SJCRH30 (cell line): Measurements from ENCODE around the gene CCN5. TPM values are rescaled to one million over a fixed set of nuclear protein-coding genes. Genes with fewer than 3 reads are reported as not detected.

Experiments
- DNase-seq, 2 experiments: peaks; one replicate each; pipeline ENCODE4 v3.0.0-alpha.2; 2015 to 2020
- H3K27ac ChIP-seq: fragments of 250-450 bp; sonication (Bioruptor Pico); 2 replicates; pipeline ENCODE4 v1.5.1; 2020; ENCODE audit warnings: mild to moderate bottlenecking, moderate library complexity
- H3K27me3 ChIP-seq: fragments of 250-450 bp; sonication (Bioruptor Pico); 2 replicates; pipeline ENCODE4 v1.5.1; 2020; ENCODE audit warnings: mild to moderate bottlenecking, moderate library complexity
- H3K36me3 ChIP-seq: fragments of 250-450 bp; sonication (Bioruptor Pico); 2 replicates; pipeline ENCODE4 v1.5.1; 2020; ENCODE audit warnings: mild to moderate bottlenecking, moderate library complexity
- H3K4me1 ChIP-seq: fragments of 250-450 bp; sonication (Bioruptor Pico); 2 replicates; pipeline ENCODE4 v1.5.1; 2020; ENCODE audit warnings: mild to moderate bottlenecking, moderate library complexity
- H3K4me3 ChIP-seq: fragments of 250-450 bp; sonication (Bioruptor Pico); 2 replicates; pipeline ENCODE4 v1.5.1; 2020; ENCODE audit warnings: mild to moderate bottlenecking, moderate library complexity
- H3K9me3 ChIP-seq: fragments of 250-450 bp; sonication (Bioruptor Pico); replicated peaks from 2 replicates; pipeline ENCODE4 v1.5.1; 2020; ENCODE audit warnings: mild to moderate bottlenecking, moderate library complexity
- total RNA-seq: library from RNA; depleted of rRNA; stranded (reverse); fragments of >200 nt; shearing (Covaris generic); gene quantifications from 2 replicates; pipeline ENCODE4 v1.2.3, GENCODE V29; 2014

CCN5 gene
- total RNA-seq, 1 experiment from 2014 or later = not detected

- Histone ChIP-seq H3K4me1 (peaks cover 7% of the 10 kb centered on the region), H3K4me3 (no peak overlapping the region), H3K27ac (no peak overlapping the region), H3K36me3 (no peaks in the 10 kb centered on the region), H3K9me3 (no peaks in the 10 kb centered on the region), H3K27me3 (peaks cover 8% of the 10 kb centered on the region)
- DNase-seq = no peak
Observed at GRCh38 chr20:44730441-44730840, 15.3 kb downstream of the CCN5 start.

GRCh38 chr20:44731657-44732056 is 16.5 kb downstream of the CCN5 start:
- Histone ChIP-seq H3K36me3 (no peaks in the 10 kb centered on the region), H3K9me3 (no peaks in the 10 kb centered on the region), H3K4me1 (peaks cover 7% of the 10 kb centered on the region), H3K27ac (no peak overlapping the region), H3K4me3 (no peak overlapping the region), H3K27me3 (peaks cover 2% of the 10 kb centered on the region)
- DNase-seq = no peak

GRCh38 chr20:44732327-44732726 is 17.2 kb downstream of the CCN5 start:
- no peak for DNase-seq
- no peak overlapping the region for H3K4me3 ChIP-seq
- H3K36me3 ChIP-seq = no peaks in the 10 kb centered on the region
- H3K27ac ChIP-seq = no peak overlapping the region
- no peaks in the 10 kb centered on the region; the same call in 1 of the 2 replicates for H3K27me3 ChIP-seq
- H3K9me3 ChIP-seq = no peaks in the 10 kb centered on the region
- peaks cover 7% of the 10 kb centered on the region for H3K4me1 ChIP-seq

GRCh38 chr20:44733341-44734069 is 18.3 kb downstream of the CCN5 start:
- peak; percentile 57 to 78 for DNase-seq
- Histone ChIP-seq H3K9me3 (no peaks in the 10 kb centered on the region), H3K27ac (no peak overlapping the region), H3K4me3 (no peak overlapping the region), H3K27me3 (no peaks in the 10 kb centered on the region; the same call in 1 of the 2 replicates), H3K36me3 (no peaks in the 10 kb centered on the region), H3K4me1 (peaks cover 6% of the 10 kb centered on the region)

- Histone ChIP-seq H3K4me1 (no peaks in the 10 kb centered on the region), H3K27ac (no peak overlapping the region), H3K9me3 (no peaks in the 10 kb centered on the region), H3K36me3 (no peaks in the 10 kb centered on the region), H3K27me3 (no peaks in the 10 kb centered on the region; the same call in 1 of the 2 replicates), H3K4me3 (no peak overlapping the region)
- DNase-seq = no peak
Observed at GRCh38 chr20:44734938-44735337, 19.8 kb downstream of the CCN5 start.

- no peak overlapping the region for H3K4me3 ChIP-seq
- no peak for DNase-seq
- no peaks in the 10 kb centered on the region for H3K36me3 ChIP-seq
- H3K27ac ChIP-seq = no peak overlapping the region
- H3K9me3 ChIP-seq = no peaks in the 10 kb centered on the region
- H3K27me3 ChIP-seq = no peaks in the 10 kb centered on the region; the same call in 1 of the 2 replicates
- H3K4me1 ChIP-seq = no peaks in the 10 kb centered on the region
Observed at GRCh38 chr20:44735816-44736169, 20.6 kb downstream of the CCN5 start.

GRCh38 chr20:44736170-44737021 is 21.2 kb downstream of the CCN5 start:
- Histone ChIP-seq H3K27ac (no peak overlapping the region), H3K36me3 (no peaks in the 10 kb centered on the region), H3K4me1 (no peaks in the 10 kb centered on the region), H3K27me3 (peaks cover 5% of the 10 kb centered on the region; the same call in 1 of the 2 replicates), H3K9me3 (no peaks in the 10 kb centered on the region), H3K4me3 (no peak overlapping the region)
- peak; percentile 77 to 90 for DNase-seq

- Histone ChIP-seq H3K9me3 (no peaks in the 10 kb centered on the region), H3K4me3 (no peak overlapping the region), H3K36me3 (no peaks in the 10 kb centered on the region), H3K27me3 (peaks cover 10% of the 10 kb centered on the region), H3K4me1 (no peaks in the 10 kb centered on the region), H3K27ac (no peak overlapping the region)
- no peak for DNase-seq
Observed at GRCh38 chr20:44737116-44737515, 21.9 kb downstream of the CCN5 start.

- no peaks in the 10 kb centered on the region for H3K36me3 ChIP-seq
- H3K27me3 ChIP-seq = peaks cover 22% of the 10 kb centered on the region
- no peak overlapping the region for H3K27ac ChIP-seq
- peak; percentile 61 to 81 for DNase-seq
- no peaks in the 10 kb centered on the region for H3K9me3 ChIP-seq
- H3K4me3 ChIP-seq = no peak overlapping the region
- no peaks in the 10 kb centered on the region for H3K4me1 ChIP-seq
Observed at GRCh38 chr20:44738813-44739477, 23.8 kb downstream of the CCN5 start.

GRCh38 chr20:44739942-44740341 is 24.8 kb downstream of the CCN5 start:
- Histone ChIP-seq H3K36me3 (no peaks in the 10 kb centered on the region), H3K4me3 (no peak overlapping the region), H3K27ac (no peak overlapping the region), H3K27me3 (peaks cover 29% of the 10 kb centered on the region), H3K4me1 (no peaks in the 10 kb centered on the region), H3K9me3 (no peaks in the 10 kb centered on the region)
- DNase-seq = no peak

GRCh38 chr20:44742304-44743079 is 27.3 kb downstream of the CCN5 start:
- Histone ChIP-seq H3K27me3 (peaks cover 34% of the 10 kb centered on the region), H3K4me1 (no peaks in the 10 kb centered on the region), H3K36me3 (no peaks in the 10 kb centered on the region), H3K27ac (no peak overlapping the region), H3K4me3 (no peak overlapping the region), H3K9me3 (no peaks in the 10 kb centered on the region)
- DNase-seq = no peak

GRCh38 chr20:44743080-44743701 is 28.0 kb downstream of the CCN5 start:
- Histone ChIP-seq H3K27me3 (peaks cover 34% of the 10 kb centered on the region), H3K36me3 (no peaks in the 10 kb centered on the region), H3K9me3 (no peaks in the 10 kb centered on the region), H3K27ac (no peak overlapping the region), H3K4me3 (no peak overlapping the region), H3K4me1 (no peaks in the 10 kb centered on the region)
- no peak for DNase-seq

- DNase-seq = no peak
- Histone ChIP-seq H3K27ac (no peak overlapping the region), H3K4me1 (no peaks in the 10 kb centered on the region), H3K36me3 (no peaks in the 10 kb centered on the region), H3K27me3 (peaks cover 34% of the 10 kb centered on the region), H3K4me3 (no peak overlapping the region), H3K9me3 (no peaks in the 10 kb centered on the region)
Observed at GRCh38 chr20:44743916-44744655, 28.9 kb downstream of the CCN5 start.
